Osteoblast (primary cell): ENCODE measurements around the gene TMEM192. TPM values are rescaled to one million over a fixed set of nuclear protein-coding genes. Genes with fewer than 3 reads are reported as not detected.
"Not testable (repeated sequence)": the region's sequence is repeated elsewhere in the genome, so short reads cannot be mapped to it uniquely, and the experiment has no call there.

Experiments
- DNase-seq: peaks from one replicate; pipeline ENCODE4 v3.0.0; 2011; ENCODE audit warnings: low spot score, mixed read lengths; ENCODE audit not compliant: insufficient read length; ENCODE audit errors: missing footprints
- H2AFZ ChIP-seq: 2 replicates; pipeline ENCODE4 v1.6.0; 2011; ENCODE audit warnings: mild to moderate bottlenecking, low read length
- H3K27ac ChIP-seq: 2 replicates; pipeline ENCODE4 v1.5.1; 2011; ENCODE audit warnings: mild to moderate bottlenecking, low read depth, low read length, moderate library complexity
- H3K27me3 ChIP-seq: 2 replicates; pipeline ENCODE4 v1.6.0; 2012; ENCODE audit warnings: mild to moderate bottlenecking, control low read depth, inconsistent platforms, low read length, moderate library complexity; ENCODE audit not compliant: insufficient read depth
- H3K36me3 ChIP-seq: 2 replicates; pipeline ENCODE4 v1.5.1; 2011; ENCODE audit warnings: mild to moderate bottlenecking, low read length, control low read depth, moderate library complexity; ENCODE audit not compliant: insufficient read depth
- H3K4me1 ChIP-seq: 2 replicates; pipeline ENCODE4 v1.5.1; 2011; ENCODE audit warnings: mild to moderate bottlenecking, low read length, control low read depth, moderate library complexity; ENCODE audit not compliant: insufficient read depth
- H3K4me2 ChIP-seq: 2 replicates; pipeline ENCODE4 v1.6.0; 2011; ENCODE audit warnings: mild to moderate bottlenecking, low read length; ENCODE audit not compliant: insufficient read depth
- H3K4me3 ChIP-seq: fragments of 200-600 bp; sonication (generic); 3 replicates; pipeline ENCODE4 v1.5.1; 2012; ENCODE audit warnings: mild to moderate bottlenecking, low read length, inconsistent platforms; ENCODE audit not compliant: insufficient read depth
- H3K79me2 ChIP-seq: 2 replicates; pipeline ENCODE4 v1.6.0; 2012; ENCODE audit warnings: mild to moderate bottlenecking, low read length, control low read depth, inconsistent platforms; ENCODE audit not compliant: insufficient read depth
- H3K9me3 ChIP-seq: 2 replicates; pipeline ENCODE4 v1.5.1; 2011; ENCODE audit warnings: low read depth, low read length, control low read depth
- H4K20me1 ChIP-seq: 2 replicates; pipeline ENCODE4 v1.6.0; 2012; ENCODE audit warnings: mild to moderate bottlenecking, low read length, control low read depth; ENCODE audit not compliant: insufficient read depth
- total RNA-seq: library from RNA; depleted of rRNA; stranded (reverse); fragments of >200 nt; gene quantifications from 2 replicates; pipeline ENCODE4 v1.2.3, GENCODE V29; 2012
- TF ChIP-seq, protein P1 (sequence below): IDR thresholded peaks from 2 replicates; pipeline ENCODE4 v1.5.1; 2011; ENCODE audit warnings: mild to moderate bottlenecking, low read depth, low read length, moderate library complexity; ENCODE audit errors: extremely low read depth

TMEM192 gene
- total RNA-seq, 1 donor: 17.4 TPM

GRCh38 chr4:165088366-165088765 is 24.3 kb downstream of the TMEM192 start:
- Histone ChIP-seq H3K4me3 (no peak overlapping the region), H3K27ac (no peak overlapping the region), H4K20me1 (no peaks in the 10 kb centered on the region), H3K36me3 (peaks cover 5% of the 10 kb centered on the region), H3K4me2 (no peak overlapping the region), H3K4me1 (no peaks in the 10 kb centered on the region), H3K9me3 (no peaks in the 10 kb centered on the region), H3K27me3 (no peaks in the 10 kb centered on the region), H2AFZ (no peak overlapping the region), H3K79me2 (no peaks in the 10 kb centered on the region)
- TF ChIP-seq, protein P1, sequence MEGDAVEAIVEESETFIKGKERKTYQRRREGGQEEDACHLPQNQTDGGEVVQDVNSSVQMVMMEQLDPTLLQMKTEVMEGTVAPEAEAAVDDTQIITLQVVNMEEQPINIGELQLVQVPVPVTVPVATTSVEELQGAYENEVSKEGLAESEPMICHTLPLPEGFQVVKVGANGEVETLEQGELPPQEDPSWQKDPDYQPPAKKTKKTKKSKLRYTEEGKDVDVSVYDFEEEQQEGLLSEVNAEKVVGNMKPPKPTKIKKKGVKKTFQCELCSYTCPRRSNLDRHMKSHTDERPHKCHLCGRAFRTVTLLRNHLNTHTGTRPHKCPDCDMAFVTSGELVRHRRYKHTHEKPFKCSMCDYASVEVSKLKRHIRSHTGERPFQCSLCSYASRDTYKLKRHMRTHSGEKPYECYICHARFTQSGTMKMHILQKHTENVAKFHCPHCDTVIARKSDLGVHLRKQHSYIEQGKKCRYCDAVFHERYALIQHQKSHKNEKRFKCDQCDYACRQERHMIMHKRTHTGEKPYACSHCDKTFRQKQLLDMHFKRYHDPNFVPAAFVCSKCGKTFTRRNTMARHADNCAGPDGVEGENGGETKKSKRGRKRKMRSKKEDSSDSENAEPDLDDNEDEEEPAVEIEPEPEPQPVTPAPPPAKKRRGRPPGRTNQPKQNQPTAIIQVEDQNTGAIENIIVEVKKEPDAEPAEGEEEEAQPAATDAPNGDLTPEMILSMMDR: no peak
- no peak for DNase-seq

GRCh38 chr4:165085946-165086345 is 26.7 kb downstream of the TMEM192 start:
- no peak for DNase-seq
- Histone ChIP-seq H4K20me1 (no peaks in the 10 kb centered on the region), H3K4me3 (no peak overlapping the region), H3K4me2 (no peak overlapping the region), H3K36me3 (peaks cover 5% of the 10 kb centered on the region), H3K79me2 (no peaks in the 10 kb centered on the region), H2AFZ (no peak overlapping the region), H3K9me3 (no peaks in the 10 kb centered on the region), H3K27me3 (no peaks in the 10 kb centered on the region), H3K27ac (no peak overlapping the region), H3K4me1 (no peaks in the 10 kb centered on the region)
- TF ChIP-seq, protein P1: no peak

- not testable (repeated sequence) for H4K20me1 ChIP-seq, H3K27me3 ChIP-seq, H3K27ac ChIP-seq, H3K9me3 ChIP-seq, H3K36me3 ChIP-seq, H2AFZ ChIP-seq, H3K79me2 ChIP-seq, H3K4me3 ChIP-seq, DNase-seq, H3K4me1 ChIP-seq, H3K4me2 ChIP-seq
These were observed 27.9 kb downstream of the TMEM192 start for GRCh38 chr4:165084787-165085186.

GRCh38 chr4:165079476-165079875 is 33.2 kb downstream of the TMEM192 start:
- no peaks in the 10 kb centered on the region for H3K9me3 ChIP-seq
- H3K79me2 ChIP-seq: no peaks in the 10 kb centered on the region
- no peaks in the 10 kb centered on the region for H3K36me3 ChIP-seq
- H3K4me1 ChIP-seq: no peaks in the 10 kb centered on the region
- no peaks in the 10 kb centered on the region for H3K27me3 ChIP-seq
- TF ChIP-seq, protein P1: no peak
- no peak overlapping the region for H3K4me2 ChIP-seq
- H2AFZ ChIP-seq: no peak overlapping the region
- H3K4me3 ChIP-seq: no peak overlapping the region
- H3K27ac ChIP-seq: no peak overlapping the region
- H4K20me1 ChIP-seq: no peaks in the 10 kb centered on the region
- no peak for DNase-seq
